HK-2 (cell line): ENCODE data around the gene SEMA6A.
"Not testable (repeated sequence)": the region's sequence is repeated elsewhere in the genome, so short reads cannot be mapped to it uniquely, and the experiment has no call there.

ENCODE experiments used
- DNase-seq: peaks from one replicate; pipeline ENCODE4 v3.0.0-alpha.2; 2018; ENCODE audit not compliant: unreplicated experiment

SEMA6A gene

GRCh38 chr5:116553366-116553765 is 21.3 kb downstream of the SEMA6A start:
- no peak for DNase-seq

DNA sequence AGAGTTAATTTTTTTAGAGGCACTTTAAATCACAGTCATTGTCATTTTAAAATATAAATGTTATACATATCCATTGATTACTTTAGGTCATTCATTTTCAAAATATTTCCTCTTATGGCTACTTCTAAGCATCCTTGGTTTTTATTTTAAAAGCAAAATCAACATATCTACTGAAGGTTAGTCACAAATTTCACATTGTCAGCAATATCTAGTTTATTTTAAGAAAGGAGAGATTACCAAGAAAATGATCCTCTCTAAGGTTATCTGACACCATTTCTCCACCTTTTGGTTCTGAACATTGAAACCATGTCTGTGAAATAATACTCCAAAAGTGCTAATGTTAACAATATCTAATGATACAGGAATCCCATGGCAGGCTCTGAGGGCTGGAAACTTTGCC is 24.5 kb downstream of the SEMA6A start:
- no peak for DNase-seq

GRCh38 chr5:116546743-116547124 is 27.9 kb downstream of the SEMA6A start:
- DNase-seq = no peak

DNA sequence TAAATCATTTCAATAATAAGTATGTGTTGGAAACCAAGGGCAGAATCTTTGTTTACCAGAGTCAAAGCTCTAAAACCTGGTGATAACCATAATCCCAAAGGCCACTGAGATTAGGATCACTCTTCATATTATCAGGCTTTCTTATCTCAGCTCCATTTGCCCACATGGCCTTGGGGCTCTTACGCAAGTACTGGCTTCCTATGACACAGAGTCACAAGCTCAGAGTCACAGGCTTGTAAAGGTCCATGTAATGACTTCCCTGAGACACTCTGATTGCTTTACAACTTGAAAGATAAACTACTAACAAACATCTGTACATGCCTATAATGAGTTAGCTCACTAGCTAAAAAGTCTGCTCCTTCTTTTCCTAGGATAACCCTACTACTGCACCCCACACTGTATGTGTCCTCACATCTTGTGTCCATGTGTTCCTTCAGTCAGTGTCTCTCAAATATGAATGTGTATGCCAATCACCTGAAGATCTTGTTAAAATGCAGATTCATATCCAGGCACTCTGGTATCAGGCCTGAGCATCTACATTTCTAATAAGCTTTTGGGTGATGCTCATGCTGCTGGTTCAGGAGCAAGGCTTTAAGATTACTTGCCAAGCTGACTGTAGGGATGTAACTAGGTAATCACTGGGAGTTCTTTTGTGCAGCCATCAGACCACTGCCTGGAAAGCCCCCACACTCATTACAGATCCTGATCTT is 28.4 kb downstream of the SEMA6A start:
- DNase-seq = no peak

- DNase-seq = not testable (repeated sequence)
Observed at GRCh38 chr5:116545465-116545864, 29.2 kb downstream of the SEMA6A start.

GRCh38 chr5:116544531-116545241 is 29.9 kb downstream of the SEMA6A start:
- no peak for DNase-seq

- DNase-seq = no peak
Observed at GRCh38 chr5:116543501-116543900, 31.1 kb downstream of the SEMA6A start.

DNA sequence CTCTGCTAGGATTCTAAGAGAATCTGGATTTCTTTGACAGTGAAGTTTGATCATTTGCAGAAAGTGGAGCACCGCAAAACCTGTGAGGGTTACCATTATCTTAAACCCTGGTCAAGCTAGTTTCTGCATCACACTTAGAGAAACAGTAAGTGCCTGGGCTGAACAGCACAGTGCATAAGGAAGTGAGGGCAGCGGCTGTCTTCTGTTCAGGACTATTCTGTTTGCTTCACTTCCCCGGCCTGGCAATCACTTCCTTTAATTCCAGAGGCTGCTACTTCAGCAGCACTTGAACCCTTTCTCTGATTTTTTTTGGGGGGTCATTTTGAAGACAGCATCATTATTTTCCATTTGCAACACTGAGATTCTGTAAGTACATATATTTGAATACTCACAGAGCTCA is 32.0 kb downstream of the SEMA6A start:
- DNase-seq = no peak

- no peak for DNase-seq
Observed at GRCh38 chr5:116539222-116539621, 35.4 kb downstream of the SEMA6A start.

GRCh38 chr5:116536316-116537083 is 38.1 kb downstream of the SEMA6A start:
- DNase-seq = no peak

- no peak for DNase-seq
Observed at GRCh38 chr5:116534964-116535651, 39.5 kb downstream of the SEMA6A start.

- DNase-seq = peak; percentile 18
Observed at GRCh38 chr5:116532762-116533525, 41.7 kb downstream of the SEMA6A start.

DNA sequence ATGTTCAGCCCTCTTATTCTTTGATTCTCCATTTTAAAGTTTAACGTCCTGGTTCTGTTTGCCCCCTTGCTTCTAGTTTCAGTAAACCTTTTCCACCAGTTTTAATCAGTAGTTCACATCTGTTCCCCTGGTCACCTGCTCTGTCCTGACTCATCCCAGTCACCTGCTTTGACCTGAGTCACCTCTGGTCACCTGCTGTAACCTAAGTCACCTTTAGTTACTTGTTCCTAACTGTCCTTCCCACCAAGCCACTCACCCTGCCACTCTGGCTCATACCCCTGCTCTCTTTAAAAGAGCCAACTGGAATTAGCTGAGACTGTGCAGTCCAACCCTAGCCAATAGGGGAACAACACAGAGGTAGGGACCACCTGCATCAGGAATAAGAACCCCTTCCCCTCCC is 43.0 kb downstream of the SEMA6A start:
- no peak for DNase-seq

DNA sequence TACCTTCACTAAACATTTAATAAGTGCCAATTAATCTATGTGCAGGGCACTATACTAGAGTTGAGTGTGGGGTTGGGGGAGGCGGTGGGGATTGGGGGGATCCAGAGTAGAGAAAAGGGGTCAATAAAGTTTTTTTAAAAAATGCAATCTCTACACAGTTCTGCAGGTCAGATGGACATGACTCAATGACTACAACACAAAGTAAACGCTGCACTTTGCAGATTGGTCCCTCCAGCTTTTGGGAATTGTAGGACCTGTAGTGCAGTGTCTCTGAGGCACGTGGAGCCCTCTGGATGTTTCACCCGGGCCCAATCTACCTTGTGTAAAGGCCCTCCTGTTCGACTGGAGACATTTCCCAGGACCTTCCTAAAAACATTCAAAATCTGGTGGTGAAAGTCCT is 43.5 kb downstream of the SEMA6A start:
- DNase-seq = no peak

GRCh38 chr5:116530276-116530675 is 44.3 kb downstream of the SEMA6A start:
- DNase-seq = no peak

DNA sequence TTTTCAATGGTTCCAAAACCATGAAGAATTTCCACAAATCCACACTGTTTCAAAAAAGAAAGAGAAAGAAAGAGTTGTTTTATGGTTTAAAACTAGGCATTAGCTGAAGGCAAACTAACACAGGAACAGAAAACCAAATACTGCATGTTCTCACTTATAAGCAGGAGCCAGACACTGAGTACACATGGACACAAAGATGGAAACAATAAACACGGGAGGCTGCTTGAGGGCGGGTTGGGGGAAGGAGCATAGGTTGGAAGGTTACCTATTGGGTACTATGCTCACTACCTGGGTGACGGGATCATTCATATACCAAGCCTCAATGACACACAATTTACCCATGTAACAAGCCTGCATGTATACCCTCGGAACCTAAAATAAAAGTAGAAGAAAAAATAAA is 45.0 kb downstream of the SEMA6A start:
- DNase-seq = no peak

DNA sequence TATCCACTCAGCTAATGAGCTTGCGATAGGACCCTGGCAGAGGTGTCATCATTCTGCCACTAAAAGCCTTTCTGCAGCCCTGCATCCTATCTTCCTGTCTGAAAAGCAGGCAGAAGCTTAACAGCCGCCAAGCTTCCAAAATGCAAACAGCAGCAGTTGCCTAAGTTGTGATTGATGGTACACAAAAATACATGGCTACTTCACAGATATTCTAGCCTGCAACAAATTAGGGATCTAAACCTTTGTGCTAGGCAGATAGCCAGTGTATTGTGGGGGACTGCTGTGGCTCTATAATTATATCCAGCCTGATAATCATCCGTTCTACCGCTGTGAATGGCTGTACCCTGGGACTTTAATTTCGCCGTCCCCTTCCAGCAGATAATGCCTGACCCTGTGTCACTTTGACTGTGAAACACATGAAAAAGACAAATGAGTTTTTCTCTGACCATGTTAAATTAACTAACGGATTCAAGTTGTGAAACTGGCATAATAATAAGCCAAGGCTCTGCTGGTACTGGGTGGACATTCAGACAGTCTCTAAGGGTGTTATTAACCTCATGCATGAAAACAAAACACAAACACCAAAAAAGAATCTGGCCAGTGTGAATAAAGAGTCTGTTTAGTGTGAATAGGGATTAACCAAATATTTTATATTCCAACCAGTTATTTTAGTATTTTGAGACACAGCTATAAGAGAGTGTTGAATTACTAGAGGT is 45.9 kb downstream of the SEMA6A start:
- no peak for DNase-seq

GRCh38 chr5:116527582-116527981 is 47.0 kb downstream of the SEMA6A start:
- no peak for DNase-seq

- DNase-seq = no peak
Observed at GRCh38 chr5:116525674-116526073, 48.9 kb downstream of the SEMA6A start.

GRCh38 chr5:116524966-116525365 is 49.7 kb downstream of the SEMA6A start:
- no peak for DNase-seq
